K562 (cell line): ENCODE measurements around the gene SPZ1. TPM values are rescaled to one million over a fixed set of nuclear protein-coding genes. Genes with fewer than 3 reads are reported as not detected.

ENCODE experiments used
- ATAC-seq: fragments of 200-7000 bp; cut with Tn5 transposase; 3 replicates; pipeline ENCODE4 v1.9.1; 2020; ENCODE audit warnings: moderate library complexity
- BruUV-seq: library from RNA; stranded (reverse); fragments of 400-500 nt; replicated peaks from 2 replicates; lab custom pipeline; 2021; lab: Mats Ljungman, UMichigan
- CTCF ChIA-PET: fragments of 300-600 bp; formaldehyde crosslinking; extraction: SDS; loops from one replicate; lab custom pipeline; 2021; ENCODE audit warnings: low intra/inter-chr PET ratio; lab: Yijun Ruan, JAX
- POLR2A ChIA-PET: fragments of 300-600, 350-650 bp; sonication (Branson Sonifier 250); formaldehyde crosslinking; extraction: SDS; loops from one replicate; lab custom pipeline; 2021; ENCODE audit warnings: antibody characterized with exemption, inconsistent platforms; lab: Yijun Ruan, JAX
- DNase-seq, 4 experiments: peaks; one replicate each; pipeline versions ENCODE4 v3.0.0 to v3.0.0-alpha.2; 2011 to 2018; ENCODE audit warnings: low spot score in 3 of 4, mixed read lengths in 3 of 4; ENCODE audit errors: extremely low read depth in 1 of 4
- FAIRE-seq: peaks from 2 replicates; lab custom pipeline; 2011; peaks lifted over from hg19 to GRCh38; lab: Jason Lieb, UNC
- H2AFZ ChIP-seq: 2 replicates; pipeline ENCODE4 v1.6.0; 2011; ENCODE audit warnings: low read depth, low read length, control low read depth, inconsistent platforms
- H3K27ac ChIP-seq: fragments of 200-600 bp; 3 replicates; pipeline ENCODE4 v1.8.0; 2011; ENCODE audit warnings: low read depth, mild to moderate bottlenecking, control low read depth, inconsistent platforms, low read length, moderate library complexity, mixed read lengths; ENCODE audit errors: extremely low read depth
- H3K27me3 ChIP-seq, 2 experiments: fragments of 300-600 bp in 1 of 2; 2 replicates in 1 of 2; 3 replicates in 1 of 2; pipeline versions ENCODE4 v1.6.0 to v1.8.0; 2011; ENCODE audit warnings: inconsistent platforms in 2 of 2, low read length in 2 of 2, mild to moderate bottlenecking in 1 of 2, mixed read lengths in 1 of 2, moderate library complexity in 1 of 2; ENCODE audit not compliant: control insufficient read depth in 2 of 2, insufficient read depth in 2 of 2
- H3K36me3 ChIP-seq: fragments of 300-600 bp; 3 replicates; pipeline ENCODE4 v1.8.0; 2011; ENCODE audit warnings: mild to moderate bottlenecking, low read length, inconsistent platforms; ENCODE audit not compliant: control insufficient read depth, insufficient read depth
- H3K4me1 ChIP-seq, 2 experiments: fragments of 200-600 bp in 1 of 2; replicated peaks in 1 of 2; 2 replicates in 1 of 2; 3 replicates in 1 of 2; pipeline versions ENCODE4 v1.5.1 to v1.8.0; 2011; ENCODE audit warnings: inconsistent platforms in 2 of 2, low read length in 2 of 2, mild to moderate bottlenecking in 1 of 2, mixed read lengths in 1 of 2, moderate library complexity in 1 of 2; ENCODE audit not compliant: control insufficient read depth in 2 of 2, insufficient read depth in 2 of 2
- H3K4me2 ChIP-seq: 2 replicates; pipeline ENCODE4 v1.6.1; 2011; ENCODE audit warnings: low read length, control low read depth, inconsistent platforms, mixed read lengths; ENCODE audit not compliant: insufficient read depth
- H3K4me3 ChIP-seq: fragments of 200-600 bp; sonication (generic), shearing (Covaris generic); 2 replicates; pipeline ENCODE4 v1.5.1; 2016; ENCODE audit warnings: control low read depth, inconsistent platforms
- H3K79me2 ChIP-seq: fragments of 200-600 bp; 3 replicates; pipeline ENCODE4 v1.8.0; 2011; ENCODE audit warnings: low read length, inconsistent platforms; ENCODE audit not compliant: control insufficient read depth, insufficient read depth
- H3K9ac ChIP-seq, 2 experiments: 2 replicates each; pipeline versions ENCODE4 v1.6.0 to v1.6.1; 2011; ENCODE audit warnings: low read depth in 2 of 2, low read length in 2 of 2, control low read depth in 1 of 2, inconsistent platforms in 1 of 2, mild to moderate bottlenecking in 1 of 2, mixed read lengths in 1 of 2; ENCODE audit not compliant: insufficient read depth in 1 of 2
- H3K9me1 ChIP-seq: one replicate; pipeline ENCODE4 v1.6.0; 2011; ENCODE audit warnings: inconsistent platforms, mild to moderate bottlenecking, low read length, moderate library complexity; ENCODE audit not compliant: control insufficient read depth, insufficient read depth
- H3K9me3 ChIP-seq: replicated peaks from 2 replicates; pipeline ENCODE4 v1.5.1; 2011; ENCODE audit warnings: low read depth, low read length, inconsistent platforms; ENCODE audit not compliant: control insufficient read depth, insufficient read depth
- H4K20me1 ChIP-seq: replicated peaks from 2 replicates; pipeline ENCODE4 v1.6.1; 2011; ENCODE audit warnings: low read length, inconsistent platforms, mixed read lengths; ENCODE audit not compliant: control insufficient read depth, insufficient read depth
- ATF2 ChIP-seq: sonication (generic); formaldehyde crosslinking; IDR thresholded peaks from 2 replicates; pipeline ENCODE4 v1.8.1; 2022; ENCODE audit warnings: missing genetic modification reagents
- BRF2 ChIP-seq: IDR thresholded peaks from 3 replicates; pipeline ENCODE4 v1.6.1; 2011; ENCODE audit warnings: borderline replicate concordance, mild to moderate bottlenecking; ENCODE audit not compliant: insufficient read length, insufficient read depth
- FOXK1 ChIP-seq: sonication (generic); formaldehyde crosslinking; IDR thresholded peaks from 2 replicates; pipeline ENCODE4 v1.8.0; 2022; ENCODE audit warnings: missing genetic modification reagents, mild to moderate bottlenecking, borderline replicate concordance
- KLF13 ChIP-seq: fragments of 450-650 bp; IDR thresholded peaks from 2 replicates; pipeline ENCODE4 v1.6.1; 2016; ENCODE audit warnings: missing genetic modification characterization, low read depth, mild to moderate bottlenecking, missing compliant biosample characterization, moderate library complexity, borderline replicate concordance
- NFYB ChIP-seq: IDR thresholded peaks from 2 replicates; pipeline ENCODE4 v1.6.1; 2011; ENCODE audit warnings: mild to moderate bottlenecking, moderate library complexity; ENCODE audit not compliant: insufficient read length; ENCODE audit errors: extremely low read depth
- ZNF217 ChIP-seq: sonication (generic); formaldehyde crosslinking; IDR thresholded peaks from 2 replicates; pipeline ENCODE4 v1.8.0; 2022; ENCODE audit warnings: mild to moderate bottlenecking, missing genetic modification reagents
- WGBS: fragments of 100-300 bp; shearing (Covaris generic); methylation state at CpG from one replicate; pipeline ENCODE4 v1.1.6; 2016; ENCODE audit warnings: low coverage, mixed read lengths; ENCODE audit not compliant: insufficient coverage; ENCODE audit errors: missing lambda C conversion rate; 5-methylcytosine and 5-hydroxymethylcytosine counted together
- in situ Hi-C: fragments of 300-500 bp; cut with MboI; formaldehyde crosslinking; loops from 4 replicates; pipeline ENCODE4 v1.15.0; 2018; ENCODE audit warnings: inconsistent platforms, mixed read lengths
- intact Hi-C: fragments of 100-400 bp; cut with micrococcal nuclease; formaldehyde crosslinking; loops from 2 replicates; pipeline ENCODE4 v1.14.2; 2022
- polyA plus RNA-seq, 8 experiments: library from polyadenylated mRNA; depleted of rRNA in 4 of 8; stranded (reverse) in 5 of 8; unstranded in 3 of 8; fragments of >200 nt; fragmentation: Nextera tagmentation in 2 of 8; fragmentation: Illumina TruSeq in 1 of 8; extraction: Ambion mirVana in 2 of 8; extraction: Trizol in 1 of 8; gene quantifications; 2 replicates each; pipeline versions ENCODE4 v1.2.1 to v1.2.3, GENCODE V29; 2011 to 2014; ENCODE audit warnings: inconsistent platforms in 1 of 8, missing spikeins in 1 of 8
- total RNA-seq, 7 experiments: library from RNA; depleted of rRNA in 6 of 7; stranded (reverse); fragments of >200 nt in 6 of 7; fragmentation: Illumina TruSeq in 2 of 7; extraction: Trizol in 2 of 7; gene quantifications; 2 replicates each; pipeline versions ENCODE4 v1.2.1 to v1.2.3, GENCODE V29; 2011 to 2021; ENCODE audit warnings: low replicate concordance in 1 of 7
- TF ChIP-seq, protein P1 (sequence below), 2 experiments: fragments of 250-450 bp in 1 of 2; fragments of 450-650 bp in 1 of 2; sonication (Bioruptor Pico) in 1 of 2; IDR thresholded peaks; 2 replicates each; pipeline versions ENCODE4 v1.6.1 to v1.8.0; 2016 to 2021; ENCODE audit warnings: mild to moderate bottlenecking in 2 of 2, moderate library complexity in 2 of 2, missing compliant biosample characterization in 1 of 2, missing genetic modification characterization in 1 of 2

The SPZ1 gene
- total and polyA plus RNA-seq, 9 of the 15 experiments (the other 6 are each of a cell fraction or from before 2014, with no cell fraction given), result not detected

- Histone ChIP-seq H3K9ac (peak overlapping the region in 1 of 2 experiments; percentile 17; a peak in 1 of 4 replicates), H2AFZ (no peak overlapping the region), H3K4me2 (no peak overlapping the region), H3K9me1 (no peaks in the 10 kb centered on the region), H3K4me1 (no peaks in the 10 kb centered on the region), H3K9me3 (no peaks in the 10 kb centered on the region), H4K20me1 (no peaks in the 10 kb centered on the region), H3K36me3 (no peaks in the 10 kb centered on the region), H3K79me2 (no peaks in the 10 kb centered on the region), H3K27me3 (peaks cover 9 to 34% of the 10 kb centered on the region in 2 experiments; a peak in 4 of 5 replicates), H3K4me3 (no peak overlapping the region), H3K27ac (no peak overlapping the region)
- POLR2A ChIA-PET, result interaction anchor here (0.6 to 0.7 kb wide), 3 partner anchors 10 to 15 kb away, joined by 3 to 4 read pairs (median 4); no protein-coding TSS in a partner anchor
- in situ Hi-C loops, result no loop called here
- ATAC-seq (no peak), FAIRE-seq (no peak), DNase-seq (no peak)
- intact Hi-C loops, result no loop called here
- no TSS peak for BruUV-seq
- CTCF ChIA-PET, result no interaction called here
- 0% methylated on average over 1 of the region's 2 CpGs for WGBS
- TF ChIP-seq, protein P1, sequence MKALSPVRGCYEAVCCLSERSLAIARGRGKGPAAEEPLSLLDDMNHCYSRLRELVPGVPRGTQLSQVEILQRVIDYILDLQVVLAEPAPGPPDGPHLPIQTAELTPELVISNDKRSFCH (CRISPR knock-in tag; IDR thresholded peaks at IDR 0.05), result no peak
- TF ChIP-seq, protein P1 (tag; IDR thresholded peaks at IDR 0.05), result no peak
- TF ChIP-seq ZNF217 (CRISPR knock-in tag) (no peak), KLF13 (tag) (no peak), BRF2 (no peak), NFYB (no peak), ATF2 (CRISPR knock-in tag) (no peak), FOXK1 (no peak)
Measured at GRCh38 chr5:80289320-80289719, 30.5 kb upstream of the SPZ1 start.
